ENCODE data around the gene SH3YL1.

GRCh38 chr2:282371-283263 lies 18.8 kb upstream of the SH3YL1 start:
- no peak for TF ChIP-seq CTCF (IDR thresholded peaks at IDR 0.05 in 8 of 11, conservative IDR thresholded peaks at IDR 0.05 in 3 of 11)
- no peak for TF ChIP-seq POLR2AphosphoS5 (IDR thresholded peaks at IDR 0.05)
- TF ChIP-seq POLR2A (IDR thresholded peaks at IDR 0.05): no peak
